ENCODE results near the gene SRRD.
A peak's percentile ranks its signal among the peaks of the same experiment; 100 is the strongest.
"Not testable (repeated sequence)": the region's sequence is repeated elsewhere in the genome, so short reads cannot be mapped to it uniquely, and the experiment has no call there.

Gene SRRD, protein sequence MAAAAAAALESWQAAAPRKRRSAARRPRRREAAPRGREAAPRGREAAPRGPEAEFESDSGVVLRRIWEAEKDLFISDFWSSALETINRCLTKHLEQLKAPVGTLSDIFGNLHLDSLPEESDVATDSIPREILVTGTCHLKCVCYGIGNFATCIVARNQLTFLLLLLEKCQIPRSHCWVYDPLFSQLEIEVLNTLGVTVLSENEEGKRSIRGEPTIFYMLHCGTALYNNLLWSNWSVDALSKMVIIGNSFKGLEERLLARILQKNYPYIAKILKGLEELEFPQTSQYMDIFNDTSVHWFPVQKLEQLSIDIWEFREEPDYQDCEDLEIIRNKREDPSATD

GRCh38 chr22:26483439-26484359 is at the start of gene SRRD, which contains the start of gene HPS4:
Gene SRRD (plus strand): TSS chr22:26483877. CDS start chr22:26483891, 14 bp downstream.
Gene HPS4 (minus strand): TSS chr22:26483783. CDS start chr22:26481762, 2,021 bp downstream.
- peak; percentile 94 for DNase-seq

DNA sequence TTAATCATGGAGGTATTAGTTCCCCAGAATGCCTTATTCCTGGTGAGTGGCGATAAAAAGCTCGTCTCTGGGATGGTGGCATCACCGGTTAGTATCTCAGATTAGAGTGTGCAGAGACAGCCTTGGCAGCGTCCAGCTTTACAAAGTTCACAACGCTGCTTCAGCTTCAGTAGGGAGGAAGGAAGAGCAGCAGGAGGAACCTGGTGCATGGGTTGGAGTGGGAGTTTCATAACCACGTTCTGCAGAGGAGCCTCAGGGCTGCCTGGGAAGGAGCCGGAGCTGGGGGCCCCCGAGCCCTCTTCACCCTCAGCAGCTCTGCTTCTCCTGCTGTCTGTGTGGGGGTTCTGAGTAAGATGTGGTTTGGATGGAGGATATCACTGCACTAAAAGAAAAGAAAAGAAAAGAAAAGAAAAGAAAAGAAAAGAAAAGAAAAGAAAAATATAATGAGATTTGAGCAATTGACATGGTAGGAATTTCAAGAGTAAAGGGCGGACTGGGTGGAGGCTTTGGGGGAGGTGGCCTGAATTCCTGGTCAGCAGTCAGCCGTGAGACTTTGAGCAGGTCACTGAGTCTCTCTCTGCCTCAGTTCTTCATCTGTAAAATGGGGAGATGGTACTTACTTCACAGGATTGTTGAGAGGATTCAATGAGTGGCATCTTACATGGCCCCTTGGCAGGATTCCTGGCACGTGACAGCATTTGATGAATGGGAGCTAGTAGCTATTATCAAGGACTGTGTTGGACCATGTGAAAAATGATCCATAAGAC is 48.2 kb upstream of the SRRD start:
- DNase-seq: no peak

- no peak for DNase-seq
Observed at GRCh38 chr22:26436903-26437515, 46.7 kb upstream of the SRRD start.

- no peak for DNase-seq
Observed at GRCh38 chr22:26437694-26438392, 45.8 kb upstream of the SRRD start.

- not testable (repeated sequence) for DNase-seq
Observed at GRCh38 chr22:26438776-26439175, 44.9 kb upstream of the SRRD start.

GRCh38 chr22:26439559-26439958 is 44.1 kb upstream of the SRRD start:
- DNase-seq: no peak

- no peak for DNase-seq
Observed at GRCh38 chr22:26442086-26442756, 41.5 kb upstream of the SRRD start.

GRCh38 chr22:26443901-26444690 is 39.6 kb upstream of the SRRD start:
- DNase-seq: no peak

DNA sequence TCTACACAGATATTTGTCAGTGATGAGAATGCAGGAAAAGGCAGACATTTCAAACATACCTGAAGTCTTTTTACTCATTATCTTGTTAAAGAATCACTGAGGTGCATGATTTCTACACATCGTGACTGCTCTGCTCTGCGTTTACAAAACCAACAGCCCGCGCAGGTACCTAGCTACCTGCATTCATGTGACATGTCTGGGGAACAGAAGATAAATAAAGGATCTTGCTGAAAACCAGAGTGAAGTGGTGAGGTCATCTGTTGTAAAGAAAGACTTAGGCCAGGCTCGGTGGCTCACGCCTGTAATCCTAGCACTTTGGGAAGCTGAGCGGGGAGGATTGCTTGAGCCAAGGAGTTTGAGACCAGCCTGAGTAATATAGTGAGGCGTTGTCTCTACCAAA is 38.9 kb upstream of the SRRD start:
- no peak for DNase-seq

DNA sequence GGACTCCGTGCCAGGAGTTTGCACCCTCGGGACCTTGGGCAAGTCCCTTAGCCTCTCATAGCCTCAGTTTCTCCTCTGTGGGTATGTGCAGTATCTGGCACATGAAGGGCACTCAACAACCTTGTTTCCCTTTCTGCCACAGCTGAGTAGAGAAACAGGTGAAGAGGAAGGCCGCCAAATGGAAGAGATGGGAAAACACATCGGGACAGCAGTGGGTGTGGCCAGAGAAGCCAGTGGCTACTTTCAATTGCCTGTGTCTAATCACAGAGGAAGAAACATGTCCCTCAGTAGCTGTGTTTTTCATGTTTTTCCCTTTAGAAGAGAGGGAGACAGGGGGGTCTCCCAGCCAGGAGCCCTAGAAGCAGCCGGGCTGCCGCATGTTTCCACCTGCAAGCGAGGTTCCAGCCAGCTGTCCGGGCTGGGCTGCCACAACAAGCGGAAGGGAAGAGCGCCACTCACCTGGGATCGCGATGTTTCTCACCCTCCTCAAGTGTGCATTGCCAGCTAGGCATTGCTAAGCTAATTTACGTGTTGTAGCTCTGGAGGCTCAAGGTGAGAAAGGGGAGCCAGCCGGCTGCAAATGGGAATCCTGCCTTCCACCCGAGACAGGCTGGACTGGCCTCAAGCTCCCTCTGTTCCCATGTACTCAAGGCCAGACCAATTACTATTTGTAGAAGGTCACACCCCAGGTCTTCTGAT is 38.0 kb upstream of the SRRD start:
- no peak for DNase-seq

GRCh38 chr22:26446808-26447515 is 36.7 kb upstream of the SRRD start:
- DNase-seq: no peak

DNA sequence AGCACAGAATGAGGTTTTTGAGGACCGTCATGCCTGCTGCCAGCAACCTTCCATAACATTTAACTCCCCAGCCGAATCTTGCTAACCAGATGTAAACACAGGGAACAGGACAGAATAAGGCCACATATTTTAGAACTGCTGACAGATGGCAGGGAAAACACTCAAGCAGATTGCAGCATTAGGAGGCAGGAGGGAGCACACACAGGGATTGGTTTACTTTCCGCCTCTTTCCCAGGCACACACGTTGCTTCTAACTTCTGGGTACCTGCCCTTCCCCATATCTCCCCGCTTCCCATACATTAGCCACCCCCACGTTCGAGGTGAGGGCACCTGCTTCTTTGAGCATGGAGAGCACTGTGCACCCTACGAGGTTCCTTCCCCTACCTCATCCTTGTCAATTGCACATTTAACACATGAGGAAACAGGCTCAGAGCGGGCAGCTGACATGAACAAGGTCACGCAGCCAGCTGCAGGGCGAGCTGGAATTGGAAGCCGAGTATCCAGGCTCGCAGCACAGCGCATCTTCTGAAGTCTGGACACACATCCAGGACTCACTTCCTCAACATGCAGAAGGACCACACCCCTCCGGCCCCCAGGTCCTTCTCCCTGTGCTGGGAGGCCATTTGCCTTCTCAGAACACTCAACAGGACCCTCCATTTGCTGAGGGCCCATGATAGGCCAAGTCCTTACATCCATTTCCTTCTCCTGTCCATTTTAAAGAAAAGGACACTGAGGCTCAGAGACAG is 35.9 kb upstream of the SRRD start:
- no peak for DNase-seq

DNA sequence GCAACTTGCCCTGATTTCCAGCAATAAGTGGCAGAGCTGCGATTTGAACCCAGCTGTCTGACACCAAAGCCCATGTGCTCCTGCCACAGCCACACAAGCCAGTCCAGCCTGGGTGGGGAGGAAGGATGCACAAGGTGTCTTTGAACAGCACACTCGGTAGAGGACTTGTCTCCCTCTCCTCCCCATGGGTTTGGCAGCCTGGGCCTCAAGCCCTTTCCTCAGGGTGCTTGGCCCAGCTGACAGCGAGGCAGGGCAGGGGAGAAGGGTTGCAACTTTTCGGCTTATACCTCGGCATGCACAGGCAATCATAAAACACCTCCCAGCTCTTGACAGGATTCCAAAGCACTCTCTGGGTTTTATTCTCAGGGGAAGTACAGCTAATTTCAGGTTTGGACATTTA is 35.3 kb upstream of the SRRD start:
- DNase-seq: no peak

- DNase-seq: no peak
Observed at GRCh38 chr22:26448941-26449340, 34.7 kb upstream of the SRRD start.

- no peak for DNase-seq
Observed at GRCh38 chr22:26450453-26451185, 33.1 kb upstream of the SRRD start.

- no peak for DNase-seq
Observed at GRCh38 chr22:26452236-26453016, 31.3 kb upstream of the SRRD start.

- DNase-seq: no peak
Observed at GRCh38 chr22:26453216-26453615, 30.5 kb upstream of the SRRD start.
